ENCODE results near the gene PVALB.
"Not testable (repeated sequence)": the region's sequence is repeated elsewhere in the genome, so short reads cannot be mapped to it uniquely, and the experiment has no call there.

PVALB gene

GRCh38 chr22:36756746-36757655, 59.8 kb downstream of the PVALB start:
- peak; percentile 48 for DNase-seq (ENCODE audit: low spot score)

- peak; percentile 59 for DNase-seq (ENCODE audit: low spot score)
These were observed 60.8 kb downstream of the PVALB start for GRCh38 chr22:36756031-36756430.

GRCh38 chr22:36755316-36755715, 61.5 kb downstream of the PVALB start:
- peak; percentile 8 for DNase-seq (ENCODE audit: low spot score)

GRCh38 chr22:36754881-36755280, 62.0 kb downstream of the PVALB start:
- not testable (repeated sequence) for DNase-seq (ENCODE audit: low spot score)

GRCh38 chr22:36753916-36754315, 62.9 kb downstream of the PVALB start:
- DNase-seq (ENCODE audit: low spot score) = peak; percentile 62

GRCh38 chr22:36753120-36753802, 63.6 kb downstream of the PVALB start:
- DNase-seq (ENCODE audit: low spot score) = peak; percentile 48
